Right lobe of liver (tissue), 4 donors: ENCODE measurements around the gene LPO.

Source experiments
- CTCF ChIP-seq, 4 donors: fragments of 200-600 bp in 3 of 4; fragments of 450-650 bp in 1 of 4; IDR thresholded peaks; one replicate each; pipeline versions ENCODE4 v1.5.1 to v1.8.0; 2016 to 2022; ENCODE audit warnings: antibody characterized with exemption in 4 of 4, mild to moderate bottlenecking in 2 of 4
- POLR2A ChIP-seq: fragments of 450-650 bp; IDR thresholded peaks from one replicate; pipeline ENCODE4 v1.6.1; 2017; ENCODE audit warnings: antibody characterized with exemption, mild to moderate bottlenecking
- donor health status: DM: no; HTN: no; CAD: no.
- donor health status: DM: no; HTN: no; CAD: no.
- donor health status: DM: no; HTN: yes; CAD: no.

GRCh38 chr17:58269557-58270291 is 31.3 kb downstream of the LPO start:
- TF ChIP-seq POLR2A (no peak), CTCF (IDR thresholded peaks at IDR 0.05) (no peak)
